HFF-Myc (cell line): Measurements from ENCODE around the gene TBCC.

Experiments used
- DNase-seq: peaks from one replicate; pipeline ENCODE4 v3.0.0-alpha.2; 2011; ENCODE audit warnings: low read depth; ENCODE audit errors: extremely low read depth
- H3K4me3 ChIP-seq: replicated peaks from 2 replicates; pipeline ENCODE4 v1.5.1; 2011; ENCODE audit warnings: low read depth, mild to moderate bottlenecking, control low read depth, low read length
- TF ChIP-seq, protein P1 (sequence below): IDR thresholded peaks from 2 replicates; pipeline ENCODE4 v1.5.1; 2012; ENCODE audit warnings: mild to moderate bottlenecking, low read depth, low read length, control low read depth; ENCODE audit errors: missing control alignments

TBCC gene, protein sequence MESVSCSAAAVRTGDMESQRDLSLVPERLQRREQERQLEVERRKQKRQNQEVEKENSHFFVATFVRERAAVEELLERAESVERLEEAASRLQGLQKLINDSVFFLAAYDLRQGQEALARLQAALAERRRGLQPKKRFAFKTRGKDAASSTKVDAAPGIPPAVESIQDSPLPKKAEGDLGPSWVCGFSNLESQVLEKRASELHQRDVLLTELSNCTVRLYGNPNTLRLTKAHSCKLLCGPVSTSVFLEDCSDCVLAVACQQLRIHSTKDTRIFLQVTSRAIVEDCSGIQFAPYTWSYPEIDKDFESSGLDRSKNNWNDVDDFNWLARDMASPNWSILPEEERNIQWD

DNA sequence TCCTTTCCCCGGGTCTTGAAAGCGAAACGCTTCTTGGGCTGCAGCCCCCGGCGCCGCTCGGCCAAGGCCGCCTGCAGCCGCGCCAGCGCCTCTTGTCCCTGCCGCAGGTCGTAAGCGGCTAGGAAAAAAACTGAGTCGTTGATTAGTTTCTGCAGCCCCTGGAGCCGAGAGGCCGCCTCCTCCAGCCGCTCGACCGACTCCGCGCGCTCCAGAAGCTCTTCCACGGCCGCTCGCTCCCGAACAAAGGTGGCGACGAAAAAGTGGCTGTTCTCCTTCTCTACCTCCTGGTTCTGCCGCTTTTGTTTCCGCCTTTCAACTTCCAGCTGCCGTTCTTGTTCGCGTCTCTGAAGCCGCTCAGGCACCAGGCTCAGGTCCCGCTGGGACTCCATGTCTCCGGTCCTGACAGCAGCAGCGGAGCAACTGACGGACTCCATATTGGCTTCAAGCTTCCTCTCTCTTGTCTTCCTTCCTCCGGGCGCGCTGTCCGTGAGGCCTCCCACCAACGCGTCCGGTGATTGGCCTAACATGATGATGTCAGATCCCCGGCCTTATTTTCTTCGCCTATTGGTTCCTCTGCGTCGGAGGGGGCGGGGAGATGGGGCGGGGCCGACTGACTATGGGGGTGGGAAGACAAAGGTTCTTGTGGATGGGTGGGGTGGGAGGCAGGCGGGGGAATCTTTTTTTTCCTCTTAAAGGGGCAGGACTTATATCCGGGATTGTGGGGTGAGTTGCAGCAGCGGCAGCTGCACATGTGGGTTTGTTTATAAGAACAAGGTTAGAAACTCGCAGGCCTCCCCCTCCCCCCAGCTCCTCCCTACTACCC is at the start of gene TBCC:
TBCC (minus strand) TSS at position 464 of the 823 bp plus-strand sequence; CDS start at position 434, 30 bp downstream.
- peak within 1 kb of the TSS; percentile 97 for H3K4me3 ChIP-seq
- DNase-seq: peak; percentile 95
- TF ChIP-seq, protein P1, sequence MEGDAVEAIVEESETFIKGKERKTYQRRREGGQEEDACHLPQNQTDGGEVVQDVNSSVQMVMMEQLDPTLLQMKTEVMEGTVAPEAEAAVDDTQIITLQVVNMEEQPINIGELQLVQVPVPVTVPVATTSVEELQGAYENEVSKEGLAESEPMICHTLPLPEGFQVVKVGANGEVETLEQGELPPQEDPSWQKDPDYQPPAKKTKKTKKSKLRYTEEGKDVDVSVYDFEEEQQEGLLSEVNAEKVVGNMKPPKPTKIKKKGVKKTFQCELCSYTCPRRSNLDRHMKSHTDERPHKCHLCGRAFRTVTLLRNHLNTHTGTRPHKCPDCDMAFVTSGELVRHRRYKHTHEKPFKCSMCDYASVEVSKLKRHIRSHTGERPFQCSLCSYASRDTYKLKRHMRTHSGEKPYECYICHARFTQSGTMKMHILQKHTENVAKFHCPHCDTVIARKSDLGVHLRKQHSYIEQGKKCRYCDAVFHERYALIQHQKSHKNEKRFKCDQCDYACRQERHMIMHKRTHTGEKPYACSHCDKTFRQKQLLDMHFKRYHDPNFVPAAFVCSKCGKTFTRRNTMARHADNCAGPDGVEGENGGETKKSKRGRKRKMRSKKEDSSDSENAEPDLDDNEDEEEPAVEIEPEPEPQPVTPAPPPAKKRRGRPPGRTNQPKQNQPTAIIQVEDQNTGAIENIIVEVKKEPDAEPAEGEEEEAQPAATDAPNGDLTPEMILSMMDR: no peak

DNA sequence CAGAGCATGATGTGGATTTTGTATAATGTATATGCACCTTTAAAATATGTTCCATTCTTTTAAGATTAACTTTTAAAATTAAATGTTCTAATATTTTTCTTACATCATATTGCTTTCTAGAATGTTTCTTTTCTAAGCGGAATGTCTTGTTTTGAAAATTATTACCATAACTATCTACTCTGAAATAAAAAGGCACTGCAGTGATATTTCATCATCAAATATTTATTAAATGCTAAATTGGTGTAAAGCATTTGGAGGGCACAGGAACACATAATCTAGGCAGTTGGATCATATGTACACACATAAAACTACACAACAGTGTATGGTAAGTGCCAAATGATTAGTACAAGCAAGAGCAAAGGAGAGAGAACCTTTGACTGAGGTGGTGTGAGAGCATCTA is 49.7 kb upstream of the TBCC start:
- TF ChIP-seq, protein P1: no peak
- H3K4me3 ChIP-seq: no peak overlapping the region
- no peak for DNase-seq

DNA sequence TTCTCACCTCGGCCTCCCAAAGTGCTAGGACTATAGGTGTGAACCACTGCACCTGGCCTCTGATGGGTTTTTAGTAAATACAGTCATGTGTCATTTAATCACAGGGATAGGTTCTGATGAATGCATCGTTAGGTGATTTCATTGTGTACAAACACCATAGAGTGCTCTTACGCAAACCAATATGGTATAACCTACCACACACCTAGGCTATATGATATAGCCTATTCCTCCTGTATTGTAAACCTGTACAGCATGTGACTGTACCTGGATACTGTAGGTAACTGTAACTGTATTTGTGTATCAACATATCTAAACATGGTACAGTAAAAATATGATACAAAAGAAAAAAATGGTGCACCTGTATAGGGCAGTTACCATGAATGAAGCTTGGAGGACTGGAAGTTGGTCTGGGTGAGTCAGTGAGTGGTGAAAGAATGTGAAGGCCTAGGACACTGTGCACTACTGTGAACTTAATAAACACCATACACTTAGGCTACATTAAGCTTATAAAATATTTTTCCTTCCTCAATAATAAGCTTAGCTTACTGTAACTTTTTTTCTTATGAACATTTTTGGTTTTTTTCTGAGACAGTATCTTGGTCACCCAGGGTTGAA is 45.9 kb upstream of the TBCC start:
- TF ChIP-seq, protein P1: no peak
- no peak for DNase-seq
- no peak overlapping the region for H3K4me3 ChIP-seq

DNA sequence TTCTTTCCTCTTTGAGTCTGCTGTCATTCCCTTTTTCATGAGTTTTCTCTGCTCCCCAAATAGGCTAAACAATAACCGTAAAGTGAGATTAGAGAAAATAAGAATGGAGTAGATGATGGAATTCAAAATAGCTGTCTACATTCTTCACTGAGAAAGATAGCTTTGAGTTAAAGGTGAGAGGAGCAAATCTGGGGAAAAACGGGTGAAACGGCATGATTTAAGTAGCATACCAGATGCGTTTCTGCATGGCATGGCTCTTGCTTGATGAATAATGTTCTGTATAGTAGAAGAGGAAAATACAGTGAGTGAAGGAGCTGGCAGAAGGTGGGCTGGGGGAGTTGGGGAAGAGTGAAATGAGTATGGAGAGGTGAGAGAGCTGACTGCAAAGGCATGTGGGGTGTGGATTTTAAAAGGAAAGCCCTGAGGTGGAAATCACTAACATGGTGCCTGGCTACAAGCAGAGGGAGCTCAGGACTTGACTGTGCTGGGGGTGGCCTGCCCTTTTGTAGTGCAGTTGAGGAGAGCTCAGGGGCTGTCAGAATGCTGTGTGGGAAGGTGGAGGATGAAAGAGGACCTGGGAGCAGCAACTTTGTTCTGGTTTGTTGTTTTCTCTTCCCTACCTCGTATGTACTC is 44.8 kb upstream of the TBCC start:
- no peak for DNase-seq
- no peak overlapping the region for H3K4me3 ChIP-seq
- TF ChIP-seq, protein P1: no peak

DNA sequence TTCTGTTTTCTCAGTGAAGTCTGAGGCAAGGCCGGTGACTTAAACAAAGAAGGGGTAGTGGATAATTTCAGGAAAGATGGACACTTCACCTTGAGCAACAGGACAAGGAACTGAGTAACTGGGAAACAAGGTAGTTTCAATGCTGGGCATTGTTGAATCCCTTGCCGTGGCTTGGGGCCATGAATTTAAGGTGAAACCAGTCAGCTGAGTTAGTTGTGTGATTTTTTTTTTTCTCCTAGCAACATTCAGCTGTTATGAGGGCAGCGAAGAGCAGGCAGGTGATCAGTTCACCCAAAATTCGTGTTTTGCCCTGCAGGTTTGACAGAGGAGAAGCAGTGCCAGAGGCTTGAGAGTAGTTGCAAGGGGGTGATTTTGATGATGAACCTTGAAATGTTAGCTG is 42.8 kb upstream of the TBCC start:
- TF ChIP-seq, protein P1: no peak

DNA sequence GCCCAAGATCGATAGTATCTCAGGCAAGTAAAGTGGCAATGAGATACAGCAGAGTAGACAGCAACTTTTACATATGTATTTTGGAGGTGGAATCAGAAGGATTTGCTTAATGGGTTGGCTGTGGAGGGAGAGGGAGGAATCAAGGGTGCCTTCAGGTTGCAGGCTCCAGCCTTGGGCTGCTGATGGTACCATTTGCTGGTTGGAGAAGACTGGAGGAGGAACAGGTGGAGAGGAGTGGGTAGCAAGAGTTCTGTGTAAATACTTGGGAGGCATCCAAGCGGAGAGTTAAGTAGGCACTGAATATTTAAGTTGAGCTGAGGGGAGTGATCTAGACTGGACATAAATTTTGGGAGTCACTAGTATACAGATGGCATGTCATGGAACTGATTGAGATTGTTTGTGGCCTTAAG is 41.2 kb upstream of the TBCC start:
- no peak overlapping the region for H3K4me3 ChIP-seq

More for the DNA sequence above, 42.8 kb upstream of the TBCC start:
- DNase-seq: no peak
- no peak overlapping the region for H3K4me3 ChIP-seq

More for the DNA sequence above, 41.2 kb upstream of the TBCC start:
- TF ChIP-seq, protein P1: no peak
- no peak for DNase-seq
